Peyer's patch (tissue), 4 donors: ENCODE data around the gene OR2AT4.

Experiments
- POLR2A ChIP-seq, 2 donors: fragments of 450-650 bp; IDR thresholded peaks; one replicate each; pipeline ENCODE4 v1.5.1; 2017; ENCODE audit warnings: antibody characterized with exemption in 2 of 2, mild to moderate bottlenecking in 2 of 2, moderate library complexity in 2 of 2
- TF ChIP-seq, protein P1 (sequence below), 6 experiments: fragments of 450-650 bp in 4 of 6; fragments of 200-600 bp in 2 of 6; sonication (generic) in 1 of 6; IDR thresholded peaks; one replicate each; pipeline ENCODE4 v1.5.1; 2017 to 2019; ENCODE audit warnings: antibody characterized with exemption in 6 of 6, mild to moderate bottlenecking in 3 of 6, moderate library complexity in 1 of 6

DNA sequence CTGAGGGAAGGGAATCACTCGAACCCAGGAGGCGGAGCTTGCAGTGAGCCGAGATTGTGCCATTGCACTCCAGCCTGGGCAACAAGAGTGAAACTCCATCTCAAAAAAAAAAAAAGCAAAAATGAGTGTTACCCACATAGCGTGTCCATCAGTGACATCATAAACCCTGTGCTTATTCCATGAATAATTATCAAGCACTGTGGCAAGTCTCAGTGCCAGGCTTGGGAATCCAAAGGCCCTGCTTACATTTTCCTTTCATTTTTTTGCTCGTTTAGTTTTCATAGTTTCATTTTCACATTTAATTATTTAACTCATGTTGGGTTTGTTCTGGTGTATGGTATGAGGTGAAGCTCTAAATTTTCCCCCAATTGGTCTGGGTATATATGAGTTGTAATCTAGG lies 61.4 kb downstream of the OR2AT4 start:
- TF ChIP-seq, protein P1, sequence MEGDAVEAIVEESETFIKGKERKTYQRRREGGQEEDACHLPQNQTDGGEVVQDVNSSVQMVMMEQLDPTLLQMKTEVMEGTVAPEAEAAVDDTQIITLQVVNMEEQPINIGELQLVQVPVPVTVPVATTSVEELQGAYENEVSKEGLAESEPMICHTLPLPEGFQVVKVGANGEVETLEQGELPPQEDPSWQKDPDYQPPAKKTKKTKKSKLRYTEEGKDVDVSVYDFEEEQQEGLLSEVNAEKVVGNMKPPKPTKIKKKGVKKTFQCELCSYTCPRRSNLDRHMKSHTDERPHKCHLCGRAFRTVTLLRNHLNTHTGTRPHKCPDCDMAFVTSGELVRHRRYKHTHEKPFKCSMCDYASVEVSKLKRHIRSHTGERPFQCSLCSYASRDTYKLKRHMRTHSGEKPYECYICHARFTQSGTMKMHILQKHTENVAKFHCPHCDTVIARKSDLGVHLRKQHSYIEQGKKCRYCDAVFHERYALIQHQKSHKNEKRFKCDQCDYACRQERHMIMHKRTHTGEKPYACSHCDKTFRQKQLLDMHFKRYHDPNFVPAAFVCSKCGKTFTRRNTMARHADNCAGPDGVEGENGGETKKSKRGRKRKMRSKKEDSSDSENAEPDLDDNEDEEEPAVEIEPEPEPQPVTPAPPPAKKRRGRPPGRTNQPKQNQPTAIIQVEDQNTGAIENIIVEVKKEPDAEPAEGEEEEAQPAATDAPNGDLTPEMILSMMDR (IDR thresholded peaks at IDR 0.05), result no peak
- TF ChIP-seq POLR2A (IDR thresholded peaks at IDR 0.05), result no peak
